HG03108 (cell line): ENCODE results near the gene SCN8A.
"Not testable (repeated sequence)": the region's sequence is repeated elsewhere in the genome, so short reads cannot be mapped to it uniquely, and the experiment has no call there.

ENCODE experiments used
- ATAC-seq: cut with Tn5 transposase; IDR thresholded peaks from one replicate; pipeline ENCODE4 v1.9.1; 2021; ENCODE audit warnings: moderate library complexity; ENCODE audit not compliant: unreplicated experiment

The SCN8A gene

DNA sequence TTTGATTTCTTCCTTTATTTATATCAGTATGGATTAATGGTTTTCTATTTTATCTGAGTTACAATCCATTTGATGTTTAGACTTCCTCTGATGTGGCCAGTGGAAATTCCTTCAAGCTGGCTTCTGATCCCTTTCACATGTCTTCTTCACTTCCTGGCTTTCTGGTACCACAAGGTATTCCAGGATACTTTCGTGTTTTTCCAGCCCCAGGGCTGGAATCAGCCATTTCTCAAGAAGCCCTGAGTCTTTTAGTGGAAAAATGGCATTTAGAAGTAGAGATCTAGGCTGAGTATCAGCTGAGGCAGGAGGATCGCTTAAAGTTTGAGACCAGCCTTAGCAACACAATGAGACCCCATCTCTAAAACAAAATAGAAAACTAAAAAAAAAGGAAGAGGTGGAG, 164.2 kb downstream of the SCN8A start:
- ATAC-seq: no peak

DNA sequence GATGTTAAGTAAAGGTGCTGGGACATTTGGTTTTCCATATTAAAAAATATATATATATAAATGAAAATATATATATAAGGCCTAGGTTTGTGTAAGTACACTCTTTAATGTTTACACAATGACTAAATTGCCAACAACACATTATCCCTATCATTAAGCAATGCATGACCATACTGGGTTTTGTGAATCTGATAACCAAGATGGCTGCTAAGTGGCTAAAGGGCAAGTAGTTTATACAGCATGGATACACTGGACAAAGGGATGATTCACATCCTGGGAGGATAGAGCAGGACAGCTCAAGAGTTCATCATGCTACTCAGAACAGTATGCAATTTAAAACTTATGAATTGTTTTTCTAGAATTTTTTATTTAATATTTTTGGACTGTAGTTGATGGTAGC, 168.1 kb downstream of the SCN8A start:
- ATAC-seq: no peak

DNA sequence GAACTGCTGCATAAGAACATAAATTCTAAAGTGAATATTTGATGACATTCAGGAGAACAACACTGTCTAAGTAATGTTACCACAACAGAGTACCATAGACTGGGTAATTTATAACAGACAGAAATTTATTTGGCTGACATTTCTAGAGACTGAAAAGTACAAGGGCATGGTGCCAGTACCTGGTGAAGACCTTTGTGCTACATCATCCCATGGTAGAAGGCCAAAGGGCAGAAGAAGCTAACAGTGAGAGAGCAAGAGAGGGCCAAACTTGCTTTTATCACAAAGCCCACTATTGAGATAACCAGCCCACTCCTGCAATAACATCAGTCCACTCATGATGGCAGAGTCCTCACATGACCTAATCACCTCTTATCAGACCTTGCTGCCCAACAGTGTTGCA, 168.7 kb downstream of the SCN8A start:
- no peak for ATAC-seq

DNA sequence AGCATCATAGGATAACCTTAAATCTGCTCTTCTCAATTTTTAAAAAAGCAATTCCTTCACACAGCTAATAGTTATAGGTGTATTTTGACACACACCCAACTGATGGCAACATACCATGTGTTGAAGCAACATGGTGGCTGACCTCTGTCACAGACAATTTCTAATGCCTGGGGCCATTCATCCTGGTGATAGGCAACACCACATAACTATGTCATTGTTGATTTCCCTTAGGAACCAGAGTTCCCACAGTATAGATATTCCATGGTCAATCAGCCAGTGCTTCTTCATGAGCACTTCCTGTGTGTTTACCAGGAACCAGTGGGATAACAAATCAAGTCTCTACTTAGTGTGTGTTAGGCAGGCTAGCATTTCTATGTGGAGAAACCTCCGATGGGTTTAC, 169.2 kb downstream of the SCN8A start:
- ATAC-seq: no peak

DNA sequence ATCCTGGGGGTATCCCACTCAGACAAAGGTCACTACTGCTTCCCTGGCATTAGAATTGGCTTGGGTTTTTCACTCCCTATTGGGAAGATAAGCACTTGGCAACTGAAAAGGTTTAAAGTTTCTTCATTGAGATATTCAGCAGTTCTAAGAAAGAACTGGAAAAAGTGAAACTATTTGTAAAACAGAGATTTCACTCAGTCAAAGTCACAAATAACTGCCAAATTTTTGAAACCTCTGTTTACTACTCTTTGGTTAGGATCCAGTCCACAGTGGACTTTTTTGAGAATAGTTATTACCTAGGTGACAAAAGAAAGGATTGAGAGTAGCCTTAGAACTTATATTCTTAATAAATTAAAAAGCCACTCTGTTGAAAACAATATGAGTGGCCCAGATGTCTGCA, 172.7 kb downstream of the SCN8A start:
- no peak for ATAC-seq

DNA sequence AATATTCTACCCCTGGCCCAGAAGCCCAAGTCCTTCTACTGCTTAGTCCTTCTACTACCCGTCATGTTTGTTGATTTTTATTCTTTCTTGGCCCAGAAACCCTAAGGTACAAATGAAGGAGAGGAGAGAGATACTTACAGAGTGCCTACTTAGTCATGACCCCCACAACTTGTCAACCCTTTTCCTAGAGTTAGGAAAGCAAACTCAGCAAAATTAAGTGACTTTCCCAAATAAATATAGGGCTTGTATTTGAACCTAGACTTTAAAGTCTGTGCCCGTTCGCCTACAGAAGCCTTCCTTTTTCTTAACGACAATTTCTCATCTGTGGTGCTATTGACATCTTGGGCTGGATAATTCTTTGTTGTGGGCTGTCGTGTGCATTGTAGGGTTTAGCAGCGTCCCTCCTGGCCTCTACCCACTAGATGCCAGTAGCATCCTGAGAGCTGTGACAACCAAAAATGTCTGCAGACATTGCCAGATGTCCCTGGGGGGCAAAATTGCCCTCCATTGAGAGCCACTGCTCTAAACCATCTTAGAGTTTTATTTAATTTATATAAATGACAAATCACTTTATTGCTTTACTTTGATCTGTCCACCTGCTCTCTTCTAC, 175.1 kb downstream of the SCN8A start:
- ATAC-seq: no peak

DNA sequence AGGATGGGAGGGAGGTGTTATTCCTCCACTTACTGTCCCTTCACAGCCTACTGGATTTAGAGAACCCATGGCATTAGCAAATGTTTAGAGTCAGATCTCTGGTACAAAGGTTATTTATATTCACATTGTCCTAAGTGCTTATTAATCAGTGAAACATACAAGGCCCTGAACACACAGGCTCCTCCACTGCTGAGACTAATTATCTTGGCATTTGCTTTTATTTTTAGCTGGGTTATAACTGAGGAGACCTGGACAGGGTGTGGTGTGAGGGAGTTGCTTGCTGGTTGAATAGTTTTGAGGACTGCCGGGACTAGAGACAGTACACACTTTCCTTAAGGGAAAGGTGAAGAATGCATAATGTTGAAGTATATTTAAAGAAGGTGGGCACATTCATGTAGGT, 180.0 kb downstream of the SCN8A start:
- ATAC-seq: no peak

DNA sequence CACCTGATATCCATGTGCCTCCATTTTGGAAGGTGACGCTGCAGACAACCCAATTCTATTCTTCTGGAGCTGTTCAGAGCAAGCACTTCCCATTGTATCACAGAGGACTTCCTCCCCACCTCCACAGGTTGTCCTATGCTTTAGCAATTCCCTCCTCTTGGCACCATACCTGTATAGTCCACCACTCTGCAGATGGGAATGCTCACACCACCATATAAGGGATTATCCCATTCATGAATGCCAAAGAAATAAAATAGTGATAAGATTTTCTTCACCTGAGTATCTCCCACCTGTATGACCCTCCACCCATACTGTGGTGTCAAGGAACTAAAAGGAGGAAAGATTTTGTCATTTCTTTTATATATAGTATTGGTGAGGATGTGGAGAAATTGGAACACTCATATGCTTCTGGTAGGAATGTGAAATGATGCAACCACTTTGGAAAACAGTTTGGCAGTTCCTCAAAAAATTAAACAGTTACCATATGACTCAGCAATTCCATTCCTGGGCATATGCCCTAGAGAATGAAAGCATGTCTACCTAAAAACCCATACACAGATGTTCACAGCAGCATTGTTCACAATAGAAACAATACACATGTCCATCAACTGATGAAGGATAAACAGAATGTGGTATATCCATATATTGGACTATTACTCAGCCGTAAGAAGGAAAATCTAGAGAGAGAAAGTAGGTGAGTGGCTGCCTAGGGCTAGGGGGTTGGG, 182.3 kb downstream of the SCN8A start:
- no peak for ATAC-seq

DNA sequence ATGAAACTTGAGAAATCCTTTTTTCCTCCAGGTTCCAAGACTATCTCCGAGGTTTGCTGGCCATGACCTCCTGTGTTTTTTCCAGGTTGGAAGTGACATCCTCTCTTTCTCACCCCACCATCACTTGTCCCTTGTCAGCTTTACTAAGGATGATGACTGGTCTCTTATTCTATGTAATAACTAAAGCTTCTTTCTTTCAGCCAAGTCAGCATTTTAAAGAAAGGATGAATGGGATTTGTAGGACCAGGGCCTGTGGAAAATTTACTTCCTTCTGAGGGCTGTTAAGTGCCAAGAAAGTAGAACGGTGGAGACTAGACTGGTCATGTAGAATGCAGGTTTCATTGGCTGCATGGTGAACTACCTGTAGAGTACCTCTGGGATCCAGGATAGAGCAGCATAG, 183.9 kb downstream of the SCN8A start:
- ATAC-seq: no peak

DNA sequence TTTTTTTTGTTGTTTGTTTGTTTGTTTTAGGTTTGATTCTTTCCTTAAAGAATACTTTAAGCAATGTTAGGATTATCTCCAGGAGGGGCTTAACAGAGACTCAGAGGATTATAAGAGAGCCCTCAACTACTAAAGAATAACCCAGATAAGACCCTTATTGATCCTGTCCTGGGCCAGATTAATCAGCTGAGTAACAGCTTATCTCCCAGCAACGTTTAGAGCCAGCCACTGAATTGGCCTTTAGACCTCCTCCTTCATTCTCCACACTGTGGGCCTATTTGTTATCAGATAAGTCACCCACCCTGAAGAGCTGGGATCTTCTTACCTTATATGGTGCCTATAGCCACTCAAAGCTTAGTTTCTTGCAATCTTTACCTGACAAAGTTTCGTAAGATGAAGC, 186.4 kb downstream of the SCN8A start:
- ATAC-seq: no peak

DNA sequence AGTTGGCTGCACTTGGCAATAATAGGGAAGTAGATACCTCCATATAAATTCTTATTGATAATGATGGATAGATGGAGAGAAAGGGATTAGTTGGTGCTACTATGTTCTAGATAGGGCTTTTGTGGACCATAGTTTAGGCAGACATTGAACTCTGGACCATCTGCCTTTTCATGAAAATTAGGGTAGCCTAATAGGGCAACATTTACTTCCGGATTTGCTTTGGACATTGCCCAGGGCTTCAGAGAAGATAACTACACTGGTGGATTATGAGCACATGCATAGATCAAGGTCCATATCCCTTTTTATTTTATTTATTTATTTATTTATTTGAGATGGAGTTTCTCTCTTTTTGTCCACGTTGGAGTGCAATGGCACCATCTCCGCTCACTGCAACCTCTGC, 186.9 kb downstream of the SCN8A start:
- no peak for ATAC-seq

DNA sequence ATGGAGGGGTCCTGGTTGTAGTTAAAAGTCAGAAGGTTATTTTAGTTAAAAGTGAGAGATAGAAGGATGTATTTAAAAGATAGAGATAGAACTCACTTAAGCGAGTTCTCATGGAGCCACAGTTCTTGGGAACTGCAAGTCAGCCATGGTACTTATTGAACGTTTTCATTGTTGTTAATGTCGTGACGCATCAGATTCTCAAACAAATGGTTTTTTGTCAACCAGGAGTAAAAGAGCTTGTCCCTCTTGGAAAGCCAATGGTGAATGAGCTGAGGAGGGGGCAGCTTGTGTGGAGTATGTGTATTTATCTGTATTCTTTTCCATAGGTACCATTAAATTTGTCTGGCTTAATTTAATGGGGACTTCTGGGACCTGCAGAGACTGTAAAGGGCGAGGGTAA, 188.8 kb downstream of the SCN8A start:
- ATAC-seq: no peak

DNA sequence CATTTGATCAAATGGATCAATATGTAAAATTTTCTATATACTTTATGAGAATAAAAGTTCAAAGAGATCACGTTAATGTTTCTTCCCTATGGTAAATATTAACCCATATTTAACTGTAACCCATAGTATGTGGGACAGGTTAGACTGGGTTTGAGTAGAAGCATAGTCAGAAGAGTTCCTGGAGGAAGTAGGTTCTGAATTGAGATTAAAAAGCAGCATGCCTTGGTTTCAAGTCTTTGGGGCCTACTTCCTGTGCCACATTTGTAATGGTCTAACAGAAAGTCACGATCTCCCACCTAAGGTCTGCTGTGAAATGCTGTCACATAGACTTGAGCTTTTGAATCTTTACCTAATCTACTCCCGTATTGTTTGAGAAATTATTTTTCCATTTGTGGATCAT, 193.7 kb downstream of the SCN8A start:
- ATAC-seq: no peak

DNA sequence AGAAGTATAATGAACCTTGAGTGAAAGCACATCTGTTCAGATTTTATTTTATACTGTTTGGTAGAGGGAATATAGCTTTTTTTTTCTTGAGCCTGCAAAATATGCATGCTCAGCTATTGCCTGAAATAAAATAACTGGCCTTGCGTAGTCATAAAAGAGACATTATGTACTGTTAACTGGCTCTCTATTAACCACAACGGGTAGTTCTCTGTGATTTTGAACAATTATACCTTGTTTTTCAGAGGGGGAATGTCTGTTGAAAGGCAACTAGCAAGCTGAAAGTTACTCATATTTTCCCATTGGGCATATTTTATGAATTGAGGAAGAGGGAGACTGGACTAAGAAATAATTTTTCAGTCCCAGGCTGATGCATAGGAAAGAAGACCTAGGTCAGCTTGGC, 194.9 kb downstream of the SCN8A start:
- ATAC-seq: no peak

DNA sequence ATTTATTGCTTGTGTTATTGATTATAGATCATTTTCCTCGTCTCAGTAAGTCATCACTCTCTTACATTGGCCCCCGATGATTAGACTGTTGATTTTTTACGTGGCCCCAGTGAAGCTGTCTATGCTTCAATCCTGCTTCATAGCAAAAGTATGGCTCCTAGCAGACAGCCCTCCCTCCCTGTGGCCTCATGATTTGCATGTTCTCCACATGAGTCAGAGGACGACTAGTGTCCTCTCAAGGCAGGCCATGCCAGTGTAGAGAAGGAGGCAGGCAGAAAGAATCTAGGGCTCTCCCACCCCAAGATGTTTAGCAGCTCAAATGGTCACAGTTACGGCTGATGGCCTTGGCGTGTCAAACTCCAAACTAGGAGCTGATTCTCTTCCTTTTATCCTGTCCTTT, 197.8 kb downstream of the SCN8A start:
- no peak for ATAC-seq

DNA sequence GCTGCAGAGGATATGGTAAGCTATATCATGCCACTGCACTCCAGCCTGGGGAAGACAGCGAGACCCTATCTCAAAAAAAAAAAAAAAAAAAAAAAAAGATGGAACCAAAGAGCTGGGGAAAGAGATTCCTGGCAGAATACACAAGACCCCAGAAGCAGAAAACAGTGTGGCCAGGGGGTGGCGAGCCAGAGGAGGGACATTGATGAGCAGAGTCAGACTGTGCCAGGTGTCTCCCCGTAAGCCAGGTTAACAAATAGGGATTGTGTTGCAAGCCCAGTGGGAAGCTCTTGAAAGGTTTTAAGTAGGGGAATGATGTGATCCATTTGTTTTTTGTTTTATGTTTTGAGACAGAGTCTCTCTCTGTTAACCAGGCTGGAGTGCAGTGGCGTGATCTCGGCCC, 201.4 kb downstream of the SCN8A start:
- ATAC-seq: no peak

DNA sequence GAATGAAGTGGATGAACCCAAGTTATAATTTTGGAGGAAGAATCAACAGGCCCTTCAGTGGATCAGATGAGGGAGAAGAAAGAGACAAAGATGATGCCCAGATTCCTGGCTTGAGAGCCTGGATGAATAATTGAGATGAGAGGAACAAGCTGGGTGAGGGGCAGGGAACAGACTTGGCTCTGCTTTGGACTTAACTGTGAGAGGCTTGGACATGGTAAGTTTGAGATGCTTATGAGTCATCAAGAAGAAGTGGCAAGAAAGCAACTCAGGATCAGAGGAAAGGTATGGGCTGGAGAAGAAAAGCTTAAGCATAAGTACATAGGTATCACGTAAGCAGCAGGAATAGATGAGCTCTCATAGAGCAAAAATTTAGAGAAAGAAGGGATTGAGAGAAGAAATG, 202.2 kb downstream of the SCN8A start:
- no peak for ATAC-seq

DNA sequence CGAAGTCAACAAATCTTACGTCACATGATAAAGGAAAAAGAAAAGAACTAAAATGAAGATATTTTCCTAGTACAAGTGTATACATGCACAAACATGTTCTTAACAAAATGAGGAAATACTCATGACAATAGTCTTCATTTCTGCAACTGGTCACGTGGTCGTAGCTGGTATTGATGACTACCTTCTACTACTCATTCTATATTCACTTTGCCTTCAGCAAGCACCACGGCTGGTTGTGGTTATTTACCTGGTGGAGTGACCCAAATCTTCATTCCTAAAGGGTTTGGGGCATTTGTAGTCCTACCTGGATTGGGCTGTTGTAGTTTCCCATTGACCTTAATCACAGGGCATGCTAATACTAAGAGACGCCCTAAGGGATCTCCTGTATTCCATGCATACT, 206.3 kb downstream of the SCN8A start:
- no peak for ATAC-seq

DNA sequence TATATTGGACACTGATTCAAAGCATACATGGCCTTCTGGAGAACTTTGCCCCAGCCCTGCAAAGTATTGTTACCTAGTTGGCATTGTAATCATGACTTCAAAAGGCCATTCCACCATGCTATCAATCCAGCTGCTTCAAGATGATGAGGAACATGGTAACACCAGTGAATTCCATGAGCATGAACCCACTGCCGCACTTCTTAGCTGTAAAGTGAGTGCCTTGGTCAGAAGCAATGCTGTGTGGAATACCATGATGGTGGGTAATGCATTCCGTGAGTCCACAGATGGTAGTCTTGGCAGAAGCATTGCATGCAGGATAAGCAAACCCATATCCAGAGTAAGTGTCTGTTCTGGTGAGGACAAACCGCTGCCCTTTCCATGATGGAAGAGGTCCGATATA, 207.0 kb downstream of the SCN8A start:
- not testable (repeated sequence) for ATAC-seq

DNA sequence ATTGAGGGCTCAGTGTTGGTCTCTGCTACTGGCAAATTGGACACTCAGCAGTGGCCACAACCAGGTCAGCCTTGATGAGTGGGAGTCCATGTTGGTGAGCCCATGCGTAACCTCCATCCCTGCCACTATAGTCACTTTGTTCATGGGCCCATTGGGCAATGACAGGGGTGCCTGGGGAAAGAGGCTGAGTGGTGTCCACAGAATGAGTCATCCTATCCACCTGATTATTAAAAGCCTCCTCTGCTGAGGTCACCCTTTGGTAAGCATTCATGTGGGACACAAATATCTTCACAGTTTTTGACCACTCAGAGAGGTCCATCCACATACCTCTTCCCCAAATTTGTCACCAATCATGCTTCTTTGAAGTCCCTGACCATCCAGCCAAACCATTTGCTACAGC, 207.5 kb downstream of the SCN8A start:
- no peak for ATAC-seq

DNA sequence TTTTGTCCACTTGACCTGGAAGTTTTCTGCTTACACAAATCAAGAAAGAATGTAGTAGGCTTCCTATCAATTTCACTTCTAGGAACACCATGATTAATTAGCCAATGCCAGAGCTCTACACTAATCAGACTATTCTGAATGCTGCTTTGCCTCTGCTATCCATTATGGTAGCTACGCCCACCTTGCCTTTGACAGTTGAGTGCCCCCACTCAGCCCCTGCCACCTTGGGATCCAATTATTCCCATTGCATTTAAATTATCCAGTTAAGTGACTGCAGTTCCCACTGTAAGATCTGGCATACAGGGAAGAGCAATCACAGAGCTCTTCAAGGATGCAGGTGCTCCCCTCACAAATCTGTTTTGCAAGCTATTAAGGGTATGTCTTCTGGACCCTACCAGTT, 210.0 kb downstream of the SCN8A start:
- ATAC-seq: no peak

DNA sequence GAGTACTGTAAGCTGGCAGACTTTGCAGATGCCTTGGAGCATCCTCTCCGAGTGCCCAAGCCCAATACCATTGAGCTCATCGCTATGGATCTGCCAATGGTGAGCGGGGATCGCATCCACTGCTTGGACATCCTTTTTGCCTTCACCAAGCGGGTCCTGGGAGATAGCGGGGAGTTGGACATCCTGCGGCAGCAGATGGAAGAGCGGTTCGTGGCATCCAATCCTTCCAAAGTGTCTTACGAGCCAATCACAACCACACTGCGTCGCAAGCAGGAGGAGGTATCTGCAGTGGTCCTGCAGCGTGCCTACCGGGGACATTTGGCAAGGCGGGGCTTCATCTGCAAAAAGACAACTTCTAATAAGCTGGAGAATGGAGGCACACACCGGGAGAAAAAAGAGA, 215.9 kb downstream of the SCN8A start:
- no peak for ATAC-seq

DNA sequence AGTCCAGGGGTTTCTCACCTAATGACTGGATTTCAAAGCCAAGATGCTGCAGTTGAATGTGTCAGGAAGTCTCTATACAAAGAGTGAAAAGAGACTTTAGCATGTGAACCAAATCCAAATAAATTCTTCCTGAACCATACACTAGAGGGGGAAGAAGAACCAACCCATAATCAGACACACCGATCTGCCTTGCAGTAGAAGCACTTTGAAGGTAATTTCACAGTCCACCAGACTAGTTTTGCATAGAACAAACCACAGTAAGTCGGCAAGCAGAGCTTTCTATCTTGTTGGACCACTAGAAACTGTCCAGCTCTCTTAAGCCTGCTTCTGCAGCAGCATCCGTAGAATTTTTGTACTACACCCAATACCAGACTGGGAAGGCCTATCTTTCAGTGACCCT, 218.2 kb downstream of the SCN8A start:
- no peak for ATAC-seq
